HL-60/S4 treated with phorbol 12-myristate 13-acetate at 8.2 ng/mL for 4 days and 3 days (cell line): Measurements from ENCODE around the gene CCL23.

ENCODE experiments used
- in situ Hi-C: fragments of 300-500 bp; cut with MboI; formaldehyde crosslinking; loops from 2 replicates; pipeline ENCODE4 v1.15.0; 2022; ENCODE audit warnings: low sequenced_read_pairs

The CCL23 gene

DNA sequence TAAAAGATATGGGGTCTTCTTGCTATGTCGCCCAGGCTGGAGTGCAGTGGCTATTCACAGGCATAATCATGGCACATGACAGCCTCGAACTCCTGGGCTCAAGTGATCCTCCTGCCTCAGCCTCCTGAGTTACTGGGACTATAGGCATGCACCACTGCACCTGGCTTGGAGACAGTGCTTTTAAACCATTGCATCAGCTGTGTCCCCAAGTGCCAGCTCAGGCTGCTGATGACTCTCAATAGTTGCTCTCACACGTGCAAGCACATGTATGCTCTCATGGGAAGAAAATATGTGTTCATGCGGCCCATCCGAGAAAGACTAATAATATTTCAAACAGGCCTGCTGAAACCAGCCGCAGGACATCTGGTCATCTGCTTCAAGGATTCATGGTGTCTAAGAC lies 45.2 kb downstream of the CCL23 start:
- in situ Hi-C loops = loop anchor here (10.0 to 25.0 kb wide), 3 partner anchors 102 to 515 kb away; partner anchors contain the start of gene ZNHIT3

DNA sequence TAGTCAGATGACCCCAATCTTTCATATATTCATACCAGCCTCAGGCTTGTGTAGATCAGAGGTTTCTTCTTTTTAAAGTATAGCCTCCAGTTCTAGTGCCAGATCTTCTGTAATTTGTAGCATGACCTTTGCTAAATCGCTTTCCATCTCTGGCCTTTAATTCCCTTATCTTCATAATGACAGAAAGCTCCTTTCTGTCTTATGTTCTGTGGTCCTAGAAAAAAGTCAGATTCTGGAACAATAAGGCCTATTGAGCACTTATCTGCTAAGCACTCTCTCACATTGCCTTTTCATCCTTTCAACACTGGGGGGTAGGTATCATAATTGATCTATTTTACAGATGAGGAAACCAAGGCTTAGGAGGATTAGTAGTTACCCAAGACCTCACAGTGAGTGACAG lies 45.7 kb downstream of the CCL23 start:
- in situ Hi-C loops = loop anchor here (10.0 to 25.0 kb wide), 3 partner anchors 103 to 515 kb away; partner anchors contain the start of gene ZNHIT3

DNA sequence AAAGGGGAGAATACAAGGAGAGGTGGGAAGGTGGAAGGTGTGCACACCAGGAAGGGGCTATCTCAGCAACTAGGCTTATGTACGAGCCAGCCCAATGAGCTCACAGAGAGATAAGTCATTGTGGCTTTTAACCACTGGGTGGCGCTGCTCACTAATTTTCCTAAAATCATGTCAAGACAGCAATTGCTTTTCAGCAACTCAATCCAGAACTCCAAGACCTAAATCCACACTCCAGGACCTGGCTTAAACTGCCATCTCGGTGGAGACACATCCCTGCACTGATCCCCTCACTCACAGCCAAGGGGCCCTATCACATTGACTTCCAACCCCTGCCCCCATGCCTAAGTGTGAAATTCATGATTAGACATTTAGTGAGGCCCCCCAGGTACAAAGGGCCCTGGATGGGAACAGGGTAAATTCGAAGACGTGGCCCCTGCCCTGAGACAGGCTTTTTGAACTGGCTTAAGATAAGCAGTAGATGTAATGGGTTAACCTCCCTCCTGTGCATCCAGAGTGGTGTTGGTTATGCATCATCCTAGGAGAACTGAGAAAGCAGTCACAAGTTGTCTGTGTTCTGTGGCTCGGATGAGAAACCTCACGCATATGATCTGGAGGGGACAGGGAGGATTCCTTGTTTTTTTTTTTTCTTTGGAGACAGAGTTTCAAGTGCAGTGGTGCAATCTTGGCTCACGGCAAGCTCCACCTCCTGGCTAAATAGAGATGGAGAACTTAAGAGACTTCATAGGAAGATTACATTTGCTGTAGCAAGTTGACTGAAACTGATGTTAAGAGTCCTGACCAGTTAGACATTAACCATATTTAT lies 48.0 kb downstream of the CCL23 start:
- in situ Hi-C loops = loop anchor here (10.0 to 25.0 kb wide), 3 partner anchors 105 to 518 kb away; partner anchors contain the start of gene ZNHIT3

DNA sequence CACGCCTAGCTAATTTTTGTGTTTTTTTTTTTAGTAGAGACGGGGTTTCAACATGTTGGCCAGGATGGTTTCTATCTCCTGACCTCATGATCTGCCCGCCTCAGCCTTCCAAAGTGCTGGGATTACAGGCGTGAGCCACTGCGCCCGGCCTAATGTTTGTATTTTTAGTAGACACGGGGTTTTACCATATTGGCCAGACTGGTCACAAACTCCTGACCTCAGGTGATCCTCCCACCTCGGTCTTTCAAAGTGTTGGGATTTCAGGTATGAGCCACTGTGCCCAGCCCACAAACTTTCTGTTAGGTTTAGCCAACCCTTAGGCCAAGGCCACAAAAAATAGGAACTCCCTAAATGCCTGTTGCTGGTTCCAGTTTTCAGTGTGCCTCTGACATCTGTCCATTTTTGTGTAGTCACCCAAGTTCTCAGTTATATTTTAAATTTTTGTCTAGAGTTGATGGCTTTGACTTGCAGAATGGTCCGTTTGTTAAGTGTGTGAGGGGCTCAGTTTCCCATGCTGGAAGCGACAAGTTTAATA lies 49.2 kb downstream of the CCL23 start:
- in situ Hi-C loops = loop anchor here (25.0 kb wide), 1 partner anchor 519 kb away; the partner anchor contains the start of gene ZNHIT3

DNA sequence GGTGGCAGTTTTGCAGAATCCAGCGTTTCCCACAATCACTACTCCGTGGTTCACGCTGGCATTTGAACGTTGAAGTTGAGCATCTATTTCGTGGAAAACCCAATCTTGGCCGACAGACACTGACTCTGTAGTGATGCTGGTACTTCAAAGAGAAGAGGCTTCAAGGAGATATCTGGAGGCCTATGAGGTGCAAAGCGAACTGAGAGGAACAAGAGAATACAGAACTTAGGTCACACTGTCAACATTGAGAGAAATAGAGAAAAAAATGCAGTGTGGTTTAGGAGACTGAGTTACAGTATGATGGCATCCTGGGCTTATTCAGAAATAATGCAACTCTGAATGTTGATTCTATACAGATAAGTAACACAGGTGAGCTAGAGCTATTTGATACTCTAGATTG lies 52.5 kb downstream of the CCL23 start:
- in situ Hi-C loops = loop anchor here (25.0 kb wide), 1 partner anchor 522 kb away; the partner anchor contains the start of gene ZNHIT3

DNA sequence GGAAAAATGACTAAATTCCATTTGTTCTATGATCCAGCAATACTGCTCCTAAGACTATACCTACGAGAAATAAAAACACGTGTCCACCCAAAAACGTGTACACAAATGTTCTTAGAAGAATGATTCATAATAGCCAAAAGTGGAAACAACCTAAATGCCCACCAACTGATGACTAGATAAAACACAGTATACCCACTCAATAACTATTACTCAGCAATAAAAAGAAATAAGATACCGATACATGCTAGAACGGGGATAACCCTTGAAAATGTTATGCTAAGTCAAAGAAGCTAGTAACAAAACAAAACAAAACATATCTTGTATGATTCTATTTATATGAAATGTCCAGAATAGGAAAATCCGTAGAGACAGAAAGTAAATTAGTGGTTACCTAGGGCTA lies 54.1 kb downstream of the CCL23 start:
- in situ Hi-C loops = loop anchor here (25.0 kb wide), 1 partner anchor 524 kb away; the partner anchor contains the start of gene ZNHIT3
